Endothelial cell of coronary artery (primary cell): ENCODE measurements around the gene GRK1. TPM values are rescaled to one million over a fixed set of nuclear protein-coding genes. Genes with fewer than 3 reads are reported as not detected.

Experiments used
- total RNA-seq: library from RNA; depleted of rRNA; stranded (reverse); fragments of >200 nt; gene quantifications from 2 replicates; pipeline ENCODE4 v1.2.3, GENCODE V29; 2014

GRK1 gene
- total RNA-seq = not detected in 2 replicates

DNA sequence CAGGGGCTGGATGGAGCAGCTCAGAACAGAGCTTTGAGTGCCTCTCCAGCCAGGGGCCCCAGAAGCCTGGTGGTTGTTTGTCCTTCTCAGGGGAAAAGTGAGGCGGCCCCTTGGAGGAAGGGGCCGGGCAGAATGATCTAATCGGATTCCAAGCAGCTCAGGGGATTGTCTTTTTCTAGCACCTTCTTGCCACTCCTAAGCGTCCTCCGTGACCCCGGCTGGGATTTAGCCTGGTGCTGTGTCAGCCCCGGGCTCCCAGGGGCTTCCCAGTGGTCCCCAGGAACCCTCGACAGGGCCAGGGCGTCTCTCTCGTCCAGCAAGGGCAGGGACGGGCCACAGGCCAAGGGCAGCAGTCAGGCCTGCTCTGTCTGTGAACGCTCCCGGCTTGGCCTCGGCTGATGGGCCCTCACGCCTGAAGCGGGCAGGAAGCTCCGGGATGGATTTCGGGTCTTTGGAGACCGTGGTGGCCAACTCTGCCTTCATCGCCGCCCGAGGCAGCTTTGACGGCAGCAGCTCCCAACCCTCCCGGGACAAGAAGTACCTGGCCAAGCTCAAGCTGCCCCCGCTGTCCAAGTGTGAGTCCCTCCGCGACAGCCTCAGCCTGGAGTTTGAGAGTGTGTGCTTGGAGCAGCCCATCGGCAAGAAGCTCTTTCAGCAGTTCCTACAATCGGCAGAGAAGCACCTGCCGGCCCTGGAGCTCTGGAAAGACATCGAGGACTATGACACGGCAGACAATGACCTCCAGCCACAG lies at the start of gene GRK1:
Gene GRK1 (plus strand): TSS at position 269 of the 751 bp plus-strand sequence. CDS start 168 bp downstream, at position 437.

DNA sequence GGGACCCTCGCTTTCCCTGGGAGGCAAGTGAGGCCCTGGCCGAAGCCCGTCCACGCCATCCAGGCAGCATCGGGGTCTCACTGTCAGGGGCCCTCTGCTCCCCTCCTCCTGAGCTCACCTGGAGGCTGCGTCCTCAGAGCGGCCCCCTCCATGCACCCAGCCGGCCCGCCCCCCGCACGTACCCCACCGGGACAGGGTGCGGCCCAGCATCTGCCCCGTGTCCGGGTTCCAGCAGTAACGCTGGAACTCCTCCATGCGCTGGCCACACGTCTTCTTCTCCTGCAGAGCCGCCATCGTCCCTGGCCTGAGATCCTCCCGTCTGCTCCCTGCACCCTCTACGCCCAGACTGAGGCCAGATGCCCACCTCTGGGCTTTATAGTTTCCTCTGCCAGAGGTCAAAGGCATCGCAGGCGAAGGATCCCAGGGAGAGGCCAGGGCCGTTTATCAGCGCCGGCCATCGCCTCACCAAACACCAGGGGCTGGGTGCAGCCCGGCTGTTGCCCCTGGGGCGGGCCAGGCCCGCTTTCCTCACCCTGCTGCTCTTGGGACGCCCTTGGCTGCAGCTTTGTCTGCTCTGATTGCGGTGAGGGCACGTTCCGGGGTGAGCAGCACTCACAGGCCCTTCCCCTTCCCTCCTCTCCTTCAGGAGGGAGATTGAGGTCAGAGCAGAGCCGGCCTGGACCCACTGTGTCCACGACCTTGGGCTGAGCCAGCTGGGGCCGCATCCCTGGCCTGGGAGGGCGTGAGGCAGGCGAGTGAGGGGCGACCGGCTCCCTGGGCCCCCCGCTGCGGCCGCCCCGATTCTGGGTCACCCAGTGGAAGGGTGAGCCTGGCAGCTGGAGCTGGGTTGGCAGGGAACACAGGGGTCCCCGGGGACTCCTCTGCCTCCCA lies 8.9 kb upstream of the GRK1 start, which contains the start of gene ATP4B:
Gene ATP4B (minus strand): TSS at position 348 of the 891 bp plus-strand sequence. CDS start 54 bp downstream, at position 294.

DNA sequence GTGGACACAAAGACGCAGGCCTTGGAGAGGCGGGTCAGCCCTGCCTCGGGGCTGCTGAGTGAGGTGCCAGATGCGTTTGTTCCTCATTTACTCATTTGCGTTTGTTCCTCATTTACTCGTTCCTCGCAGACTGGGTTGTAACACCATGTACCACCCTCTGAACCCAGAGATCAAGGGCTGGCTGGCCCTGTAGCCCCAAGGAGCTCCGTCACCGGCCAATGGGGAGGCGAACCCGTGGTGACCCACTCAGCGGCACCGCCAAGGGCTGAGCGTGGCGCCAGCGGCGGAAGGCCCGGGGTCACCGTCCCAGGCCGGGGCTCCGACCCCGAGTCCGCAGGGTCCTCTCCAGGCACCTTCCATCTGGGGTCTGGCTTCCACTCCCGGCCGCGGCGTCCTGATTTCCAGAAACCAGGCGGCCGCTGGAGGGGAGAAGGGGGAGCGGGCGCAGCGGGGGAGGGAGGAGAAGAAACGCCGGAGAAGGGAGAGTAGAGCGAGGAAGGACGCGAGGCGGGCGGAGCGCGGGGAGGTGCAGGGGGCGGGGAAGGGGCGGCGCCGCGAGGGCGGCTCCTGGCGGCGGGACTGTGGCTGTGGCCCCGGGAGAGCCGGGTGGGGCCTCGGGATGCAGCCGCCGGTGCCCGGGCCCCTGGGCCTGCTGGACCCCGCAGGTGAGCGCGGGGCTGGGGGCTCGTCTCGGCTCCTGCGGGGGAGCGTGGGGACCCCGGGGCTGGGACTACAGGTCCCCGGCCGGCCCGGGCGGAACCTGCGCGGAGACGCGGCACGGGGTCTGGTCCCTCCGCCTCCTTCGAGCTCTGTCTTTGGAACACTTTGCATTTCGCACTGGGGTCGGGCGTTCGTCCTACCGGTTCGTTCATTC lies 91.9 kb downstream of the GRK1 start, which contains the start of gene TMEM255B:
Gene TMEM255B (plus strand): TSS at position 576 of the 874 bp plus-strand sequence. CDS start 44 bp downstream, at position 620.

Other genes with a start within 250 kb of the GRK1 start
- 0.36 and 1.3 TPM in 2 replicates for gene ADPRHL1, start 213.7 kb upstream of the GRK1 start, total RNA-seq
- gene DCUN1D2, start 176.5 kb upstream of the GRK1 start, total RNA-seq = 5.6 and 11.0 TPM in 2 replicates
- 46.3 and 54.2 TPM in 2 replicates for gene TFDP1, start 82.5 kb upstream of the GRK1 start, total RNA-seq
- not detected in 2 replicates for gene ATP4B, start 9.0 kb upstream of the GRK1 start, total RNA-seq
- gene TMEM255B, start 92.0 kb downstream of the GRK1 start, total RNA-seq = 23.0 and 26.9 TPM in 2 replicates
- gene GAS6, start 196.9 kb downstream of the GRK1 start, total RNA-seq = 78.1 and 150 TPM in 2 replicates